ENCODE data around the gene ACAD8. TPM values are rescaled to one million over a fixed set of nuclear protein-coding genes. Genes with fewer than 3 reads are reported as not detected.

The ACAD8 gene
- total and polyA plus RNA-seq, 10 of the 15 experiments (the other 5 are each of a cell fraction or from before 2014, with no cell fraction given): 9.9 to 34.8 (median 22.2) TPM

GRCh38 chr11:134272381-134273316, 19.3 kb downstream of the ACAD8 start:
- Histone ChIP-seq H3K79me2 (ENCODE audit: control insufficient read depth, insufficient read depth, low read length) (no peaks in the 10 kb centered on the region), H3K4me2 (ENCODE audit: control insufficient read depth, insufficient read depth) (no peak overlapping the region), H4K20me1 (ENCODE audit: control insufficient read depth, insufficient read depth) (no peaks in the 10 kb centered on the region), H3K9me3 (replicated peaks; ENCODE audit: control insufficient read depth, insufficient read depth, low read length) (no peaks in the 10 kb centered on the region), H3K4me1 (ENCODE audit: control insufficient read depth, insufficient read depth, low read length) (peaks cover 6% of the 10 kb centered on the region), H3K36me3 (ENCODE audit: control insufficient read depth in 2 of 2, insufficient read depth in 2 of 2, low read length in 1 of 2) (no peaks in the 10 kb centered on the region), H3K27me3 (replicated peaks in 1 of 2; ENCODE audit: control insufficient read depth in 2 of 2, insufficient read depth in 2 of 2, low read length in 1 of 2) (peaks cover 8 to 20% of the 10 kb centered on the region in 2 experiments), H3K9ac (ENCODE audit: control insufficient read depth, insufficient read depth, low read length) (no peak overlapping the region), H3K27ac (ENCODE audit: control insufficient read depth, insufficient read depth) (no peak overlapping the region), H2AFZ (ENCODE audit: control insufficient read depth, low read depth, low read length) (no peak overlapping the region), H3K4me3 (no peak overlapping the region)
- FAIRE-seq: no peak
- BruUV-seq (replicated peaks): no TSS peak
- intact Hi-C loops (cut with micrococcal nuclease; ENCODE audit: unreplicated experiment) (no loop called here), in situ Hi-C loops (cut with MboI) (no loop called here)
- ChIA-PET POLR2A (no interaction called here), CTCF (interaction anchor here (1.0 to 2.8 kb wide), 2 partner anchors 11 to 13 kb away, joined by 3 to 15 read pairs; no protein-coding TSS in a partner anchor), RAD21 (ENCODE audit: unreplicated experiment) (no interaction called here), SMC1A (ENCODE audit: uncharacterized antibody, unreplicated experiment) (interaction anchor here (1.2 to 1.9 kb wide), 2 partner anchors 9 to 11 kb away, joined by 3 read pairs; no protein-coding TSS in a partner anchor)
- TF ChIP-seq NR2C1 (IDR thresholded peaks at IDR 0.05) (no peak), ATF2 (IDR thresholded peaks at IDR 0.05; ENCODE audit: low read length) (no peak), IRF4 (IDR thresholded peaks at IDR 0.05; ENCODE audit: low read depth, low read length) (no peak), ZNF687 (IDR thresholded peaks at IDR 0.05) (no peak), WRNIP1 (IDR thresholded peaks at IDR 0.05; ENCODE audit: borderline replicate concordance, low read depth, low read length) (no peak), POU2F2 (IDR thresholded peaks at IDR 0.05; ENCODE audit: borderline replicate concordance, low read depth, low read length) (no peak), ZNF622 (IDR thresholded peaks at IDR 0.05) (no peak), PAX5 (IDR thresholded peaks at IDR 0.05; ENCODE audit: borderline replicate concordance, low read depth, low read length) (no peak), TARDBP (IDR thresholded peaks at IDR 0.05; ENCODE audit: borderline replicate concordance) (no peak), RCOR1 (conservative IDR thresholded peaks at IDR 0.05; ENCODE audit: low read depth, low read length) (no peak), USF2 (IDR thresholded peaks at IDR 0.05; ENCODE audit: borderline replicate concordance, low read depth, low read length) (no peak), SREBF2 (IDR thresholded peaks at IDR 0.05; ENCODE audit: low read length) (no peak)
- WGBS (ENCODE audit: insufficient coverage, insufficient replicate concordance, low lambda C conversion rate, missing lambda C conversion rate): 32% methylated on average over 18 of the region's 18 CpGs
- no peak for DNase-seq (ENCODE audit: low read depth, low spot score)
- no peak for ATAC-seq

Data from GM12878 (cell line).